ENCODE results near the gene EZH2.

EZH2 gene

GRCh38 chr7:148905093-148905666 lies 21.1 kb upstream of the EZH2 start:
- ATAC-seq = no peak
- TF ChIP-seq TOX (CRISPR knock-in tag; IDR thresholded peaks at IDR 0.05; ENCODE audit: borderline replicate concordance) = no peak
- TF ChIP-seq ZC3H10 (CRISPR knock-in tag; IDR thresholded peaks at IDR 0.05) = no peak
- TF ChIP-seq ZNF8 (CRISPR knock-in tag; IDR thresholded peaks at IDR 0.05) = no peak
- TF ChIP-seq ZNF70 (CRISPR knock-in tag; IDR thresholded peaks at IDR 0.05) = no peak
- no peak for TF ChIP-seq PATZ1 (CRISPR knock-in tag; IDR thresholded peaks at IDR 0.05; ENCODE audit: borderline replicate concordance)
- no peak for TF ChIP-seq ZNF565 (CRISPR knock-in tag; conservative IDR thresholded peaks at IDR 0.05; ENCODE audit: low read depth)
- TF ChIP-seq GLIS3 (CRISPR knock-in tag; IDR thresholded peaks at IDR 0.05) = no peak
- TF ChIP-seq ZFP30 (CRISPR knock-in tag; IDR thresholded peaks at IDR 0.05) = no peak
- no peak for TF ChIP-seq SNAI2 (CRISPR knock-in tag; IDR thresholded peaks at IDR 0.05)
- no peak for TF ChIP-seq PPARA (CRISPR knock-in tag; IDR thresholded peaks at IDR 0.05; ENCODE audit: borderline replicate concordance)
- no peak for TF ChIP-seq ISL1 (CRISPR knock-in tag; IDR thresholded peaks at IDR 0.05)
- no peak for TF ChIP-seq ESRRG (CRISPR knock-in tag; IDR thresholded peaks at IDR 0.05)
- TF ChIP-seq TSHZ2 (CRISPR knock-in tag; IDR thresholded peaks at IDR 0.05) = no peak

GRCh38 chr7:148903504-148903903 lies 19.4 kb upstream of the EZH2 start:
- ATAC-seq = no peak
- TF ChIP-seq CSDC2 (CRISPR knock-in tag; IDR thresholded peaks at IDR 0.05) (no peak), BACH2 (CRISPR knock-in tag; IDR thresholded peaks at IDR 0.05; ENCODE audit: borderline replicate concordance) (no peak), GLIS3 (CRISPR knock-in tag; IDR thresholded peaks at IDR 0.05) (no peak), ZNF70 (CRISPR knock-in tag; IDR thresholded peaks at IDR 0.05) (no peak), TCF4 (CRISPR knock-in tag; IDR thresholded peaks at IDR 0.05; ENCODE audit: borderline replicate concordance) (no peak), ZFP3 (CRISPR knock-in tag; IDR thresholded peaks at IDR 0.05) (no peak), ARNTL (CRISPR knock-in tag; IDR thresholded peaks at IDR 0.05; ENCODE audit: borderline replicate concordance, low read depth) (no peak), RARB (CRISPR knock-in tag; IDR thresholded peaks at IDR 0.05) (no peak), CSRNP3 (CRISPR knock-in tag; IDR thresholded peaks at IDR 0.05) (no peak), ZNF8 (CRISPR knock-in tag; IDR thresholded peaks at IDR 0.05) (no peak), SNAI2 (CRISPR knock-in tag; IDR thresholded peaks at IDR 0.05) (no peak), OSR1 (CRISPR knock-in tag; IDR thresholded peaks at IDR 0.05) (no peak), ZC3H10 (CRISPR knock-in tag; IDR thresholded peaks at IDR 0.05) (no peak), POU6F1 (CRISPR knock-in tag; IDR thresholded peaks at IDR 0.05; ENCODE audit: borderline replicate concordance, low read depth) (no peak), ISL1 (CRISPR knock-in tag; IDR thresholded peaks at IDR 0.05) (no peak)

GRCh38 chr7:148901178-148901577 lies 17.1 kb upstream of the EZH2 start:
- ATAC-seq = no peak
- TF ChIP-seq ZNF70 (CRISPR knock-in tag; IDR thresholded peaks at IDR 0.05) = no peak
- no peak for TF ChIP-seq POU6F1 (CRISPR knock-in tag; IDR thresholded peaks at IDR 0.05; ENCODE audit: borderline replicate concordance, low read depth)
- no peak for TF ChIP-seq ZFP3 (CRISPR knock-in tag; IDR thresholded peaks at IDR 0.05)
- no peak for TF ChIP-seq GLIS3 (CRISPR knock-in tag; IDR thresholded peaks at IDR 0.05)
- no peak for TF ChIP-seq OSR1 (CRISPR knock-in tag; IDR thresholded peaks at IDR 0.05)
- no peak for TF ChIP-seq TCF4 (CRISPR knock-in tag; IDR thresholded peaks at IDR 0.05; ENCODE audit: borderline replicate concordance)
- no peak for TF ChIP-seq ESRRG (CRISPR knock-in tag; IDR thresholded peaks at IDR 0.05)
- TF ChIP-seq PATZ1 (CRISPR knock-in tag; IDR thresholded peaks at IDR 0.05; ENCODE audit: borderline replicate concordance) = no peak
- TF ChIP-seq ARNTL (CRISPR knock-in tag; IDR thresholded peaks at IDR 0.05; ENCODE audit: borderline replicate concordance, low read depth) = no peak
- no peak for TF ChIP-seq CSDC2 (CRISPR knock-in tag; IDR thresholded peaks at IDR 0.05)
- no peak for TF ChIP-seq RARB (CRISPR knock-in tag; IDR thresholded peaks at IDR 0.05)
- TF ChIP-seq TSHZ2 (CRISPR knock-in tag; IDR thresholded peaks at IDR 0.05) = no peak
- TF ChIP-seq ZC3H10 (CRISPR knock-in tag; IDR thresholded peaks at IDR 0.05) = no peak
- TF ChIP-seq ZNF8 (CRISPR knock-in tag; IDR thresholded peaks at IDR 0.05) = no peak

Data from SK-N-SH treated with all-trans-retinoic acid at 6 μM for 48 hours (cell line).